Left lung (tissue), 10 donors: ENCODE measurements around the gene PRKN. TPM values are rescaled to one million over a fixed set of nuclear protein-coding genes. Genes with fewer than 3 reads are reported as not detected.

ENCODE experiments used
- ATAC-seq: fragments of 200-7000 bp; cut with Tn5 transposase; one replicate; pipeline ENCODE4 v1.9.1; 2020; ENCODE audit warnings: moderate library complexity
- DNase-seq, 4 donors: peaks; one replicate each; pipeline ENCODE4 v3.0.0-alpha.2; 2013 to 2020
- H3K27ac ChIP-seq, 2 donors: fragments of 200-600 bp; sonication (generic) in 1 of 2; one replicate each; pipeline versions ENCODE4 v1.5.0 to v1.8.0; 2020 to 2021
- H3K27me3 ChIP-seq, 2 donors: fragments of 200-600 bp; sonication (generic) in 1 of 2; one replicate each; pipeline versions ENCODE4 v1.5.0 to v1.8.0; 2020 to 2021
- H3K36me3 ChIP-seq, 2 donors: fragments of 200-600 bp; sonication (generic) in 1 of 2; one replicate each; pipeline versions ENCODE4 v1.5.0 to v1.8.0; 2020 to 2021
- H3K4me1 ChIP-seq, 2 donors: fragments of 200-600 bp; one replicate each; pipeline ENCODE4 v1.8.0; 2021
- H3K4me3 ChIP-seq, 2 donors: fragments of 200-600 bp; sonication (generic) in 1 of 2; one replicate each; pipeline versions ENCODE4 v1.5.0 to v1.8.0; 2020 to 2021; ENCODE audit warnings: mild to moderate bottlenecking in 1 of 2
- H3K9me3 ChIP-seq, 2 donors: fragments of 200-600 bp; sonication (generic) in 1 of 2; one replicate each; pipeline versions ENCODE4 v1.5.0 to v1.8.0; 2020 to 2021
- intact Hi-C, 2 donors: fragments of 100-400 bp; cut with DNase I; formaldehyde crosslinking; loops; one replicate each; pipeline versions ENCODE4 v1.11.2 to v1.14.2; 2022
- polyA plus RNA-seq, 6 donors: library from polyadenylated mRNA; unstranded; fragments of 120-200 nt; gene quantifications; one replicate each; pipeline ENCODE4 v1.2.1, GENCODE V29; 2013; ENCODE audit not compliant: insufficient read length in 6 of 6
- total RNA-seq, 2 donors: library from RNA; stranded (reverse); fragmentation: NEBNext Ultra II Directional; extraction: Animal tissue kit (Norgen Biotek cat#: 25700); gene quantifications; one replicate each; pipeline ENCODE4 v1.2.1, GENCODE V29; 2021
- TF ChIP-seq, protein P1 (sequence below), 2 donors: fragments of 200-600 bp; sonication (generic) in 1 of 2; IDR thresholded peaks; one replicate each; pipeline versions ENCODE4 v1.5.0 to v1.8.0; 2021; ENCODE audit warnings: antibody characterized with exemption in 2 of 2
- donor health status: DM: no; HTN: yes; CAD: no.
- donor health status: DM: no; HTN: no; CAD: no.

The PRKN gene
- total and polyA plus RNA-seq, 8 donors, result 1.9 to 4.3 (median 2.5) TPM

DNA sequence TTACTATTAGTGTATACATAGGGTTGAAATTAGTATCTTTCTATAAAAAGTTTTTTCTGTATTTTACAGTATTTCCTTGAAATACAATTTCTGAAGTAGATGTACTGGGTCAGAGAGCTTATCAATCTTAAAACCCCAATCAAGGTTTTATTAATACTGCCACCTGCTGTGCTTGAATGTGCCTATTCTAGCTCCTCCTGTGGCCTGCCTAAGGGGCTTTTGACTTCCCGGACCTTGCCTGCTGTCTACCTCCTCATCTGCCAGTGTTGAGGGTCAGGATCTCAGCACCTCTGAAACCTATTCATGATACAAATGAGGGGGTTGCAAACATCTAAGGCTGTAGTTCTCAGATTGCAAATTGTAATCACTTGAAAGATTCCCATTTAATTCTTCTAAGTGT lies 9.4 kb upstream of the PRKN start:
- no peaks in the 10 kb centered on the region for H3K4me1 ChIP-seq
- H3K27ac ChIP-seq, result no peak overlapping the region
- TF ChIP-seq, protein P1, sequence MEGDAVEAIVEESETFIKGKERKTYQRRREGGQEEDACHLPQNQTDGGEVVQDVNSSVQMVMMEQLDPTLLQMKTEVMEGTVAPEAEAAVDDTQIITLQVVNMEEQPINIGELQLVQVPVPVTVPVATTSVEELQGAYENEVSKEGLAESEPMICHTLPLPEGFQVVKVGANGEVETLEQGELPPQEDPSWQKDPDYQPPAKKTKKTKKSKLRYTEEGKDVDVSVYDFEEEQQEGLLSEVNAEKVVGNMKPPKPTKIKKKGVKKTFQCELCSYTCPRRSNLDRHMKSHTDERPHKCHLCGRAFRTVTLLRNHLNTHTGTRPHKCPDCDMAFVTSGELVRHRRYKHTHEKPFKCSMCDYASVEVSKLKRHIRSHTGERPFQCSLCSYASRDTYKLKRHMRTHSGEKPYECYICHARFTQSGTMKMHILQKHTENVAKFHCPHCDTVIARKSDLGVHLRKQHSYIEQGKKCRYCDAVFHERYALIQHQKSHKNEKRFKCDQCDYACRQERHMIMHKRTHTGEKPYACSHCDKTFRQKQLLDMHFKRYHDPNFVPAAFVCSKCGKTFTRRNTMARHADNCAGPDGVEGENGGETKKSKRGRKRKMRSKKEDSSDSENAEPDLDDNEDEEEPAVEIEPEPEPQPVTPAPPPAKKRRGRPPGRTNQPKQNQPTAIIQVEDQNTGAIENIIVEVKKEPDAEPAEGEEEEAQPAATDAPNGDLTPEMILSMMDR (IDR thresholded peaks at IDR 0.05), result no peak
- ATAC-seq, result no peak
- no peak overlapping the region for H3K4me3 ChIP-seq
- H3K9me3 ChIP-seq, result no peaks in the 10 kb centered on the region
- no peaks in the 10 kb centered on the region for H3K36me3 ChIP-seq
- peaks cover 0 to 2% of the 10 kb centered on the region in 2 donors for H3K27me3 ChIP-seq
- no peak for DNase-seq
- intact Hi-C loops, result no loop called here

DNA sequence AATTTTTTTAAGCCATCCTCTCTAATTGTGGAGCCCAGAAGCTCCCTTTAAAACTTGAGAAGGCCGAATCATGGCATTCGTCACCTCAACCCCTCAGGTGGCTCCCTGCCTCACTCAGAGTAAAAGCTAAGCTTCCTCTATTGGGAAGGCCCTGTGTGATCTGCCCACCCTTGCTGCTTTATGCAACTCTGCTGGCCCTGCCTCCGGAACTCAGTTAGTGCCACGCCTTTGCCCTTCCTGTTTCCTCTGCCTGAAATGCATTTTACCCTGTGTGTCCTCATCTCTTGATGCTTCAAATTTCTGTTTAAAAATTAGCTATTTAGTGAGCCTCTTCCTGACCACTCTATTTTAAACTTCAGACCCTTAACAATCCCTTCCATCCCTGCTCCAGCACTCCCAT lies 5.9 kb upstream of the PRKN start:
- intact Hi-C loops, result no loop called here
- Histone ChIP-seq H3K9me3 (no peaks in the 10 kb centered on the region), H3K27ac (no peak overlapping the region), H3K4me1 (no peaks in the 10 kb centered on the region), H3K36me3 (no peaks in the 10 kb centered on the region), H3K4me3 (no peak overlapping the region), H3K27me3 (no peaks in the 10 kb centered on the region)
- TF ChIP-seq, protein P1 (IDR thresholded peaks at IDR 0.05), result no peak
- ATAC-seq (no peak), DNase-seq (no peak)

DNA sequence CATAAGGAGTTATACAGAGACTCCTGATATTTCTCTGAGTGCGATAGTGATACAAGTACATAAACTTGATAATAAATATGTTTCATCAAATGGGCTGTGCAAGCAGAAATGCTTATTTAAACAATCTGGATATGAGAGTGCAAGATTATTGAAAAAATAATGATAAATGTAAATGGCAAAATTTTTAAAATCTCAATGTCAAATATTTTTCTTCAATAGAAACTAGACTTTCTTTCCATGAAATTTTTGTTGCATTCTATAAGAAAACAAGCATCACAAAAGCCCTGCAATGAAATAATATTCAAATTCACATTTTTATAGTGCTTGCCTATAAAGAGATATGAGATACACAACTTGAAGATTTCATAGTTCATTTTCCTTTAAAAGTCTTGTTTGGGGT lies 2.9 kb upstream of the PRKN start:
- DNase-seq (no peak), ATAC-seq (no peak)
- intact Hi-C loops, result no loop called here
- Histone ChIP-seq H3K4me1 (no peaks in the 10 kb centered on the region), H3K27me3 (no peaks in the 10 kb centered on the region), H3K36me3 (no peaks in the 10 kb centered on the region), H3K4me3 (no peak overlapping the region), H3K27ac (no peak overlapping the region), H3K9me3 (no peaks in the 10 kb centered on the region)
- TF ChIP-seq, protein P1 (IDR thresholded peaks at IDR 0.05), result no peak

DNA sequence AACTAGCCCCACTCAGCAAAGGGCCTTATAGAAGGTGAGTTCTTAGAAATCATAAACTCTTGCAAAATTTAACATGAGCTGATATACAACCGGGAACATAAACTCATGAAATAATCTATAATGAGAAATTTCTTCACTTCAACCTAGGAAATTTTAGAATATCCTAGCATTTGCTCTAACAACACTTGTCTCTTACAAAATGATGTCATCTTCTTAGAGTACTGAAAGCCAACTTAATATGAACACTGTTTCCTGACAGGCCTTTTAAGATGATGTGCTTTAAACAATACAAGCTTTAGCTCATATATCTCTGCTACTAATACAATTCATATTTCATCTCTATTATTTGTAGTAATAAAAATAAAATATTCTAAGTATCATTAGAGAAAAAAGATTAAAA lies 1.1 kb upstream of the PRKN start:
- TF ChIP-seq, protein P1 (IDR thresholded peaks at IDR 0.05), result no peak
- Histone ChIP-seq H3K9me3 (no peaks in the 10 kb centered on the region), H3K4me3 (no peak overlapping the region), H3K4me1 (no peaks in the 10 kb centered on the region), H3K27ac (peak overlapping the region in 1 of 2 donors; percentile 86), H3K27me3 (no peaks in the 10 kb centered on the region), H3K36me3 (no peaks in the 10 kb centered on the region)
- ATAC-seq (no peak), DNase-seq (no peak)
- intact Hi-C loops, result no loop called here

DNA sequence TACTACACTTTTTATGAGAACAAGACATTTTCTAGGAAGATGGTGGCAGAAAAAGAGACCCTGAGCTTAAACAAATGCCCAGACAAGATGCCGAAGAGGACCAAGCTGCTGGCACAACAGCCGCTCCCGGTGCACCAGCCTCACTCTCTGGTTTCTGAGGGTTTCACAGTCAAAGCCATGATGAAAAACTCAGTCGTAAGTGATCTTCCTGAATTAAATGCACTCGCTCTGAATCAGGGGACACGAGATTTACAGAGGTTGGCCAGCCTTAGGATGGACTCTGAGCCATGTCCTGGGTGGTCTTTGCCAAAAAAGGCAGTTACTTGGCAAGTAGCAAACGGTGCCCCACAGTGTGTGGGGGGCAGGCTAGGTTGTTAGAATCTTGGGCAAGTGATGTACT lies 631 bp upstream of the PRKN start:
- intact Hi-C loops, result no loop called here
- ATAC-seq, result no peak
- peak overlapping the region; percentile 20 to 71 for H3K4me3 ChIP-seq
- TF ChIP-seq, protein P1 (IDR thresholded peaks at IDR 0.05), result no peak
- no peaks in the 10 kb centered on the region for H3K27me3 ChIP-seq
- no peaks in the 10 kb centered on the region for H3K4me1 ChIP-seq
- H3K27ac ChIP-seq, result peak overlapping the region in 1 of 2 donors; percentile 86
- H3K36me3 ChIP-seq, result no peaks in the 10 kb centered on the region
- no peaks in the 10 kb centered on the region for H3K9me3 ChIP-seq
- peak in 2 of 4 donors; percentile 30 to 45 for DNase-seq
